Vagina (tissue), 2 donors: ENCODE results near the gene TMEM214. TPM values are rescaled to one million over a fixed set of nuclear protein-coding genes. Genes with fewer than 3 reads are reported as not detected.

Experiments used
- DNase-seq, 2 donors: peaks; one replicate each; pipeline ENCODE4 v3.0.0-alpha.2; 2017; ENCODE audit errors: extremely low spot score in 2 of 2
- H3K27ac ChIP-seq: fragments of 200-600 bp; sonication (generic); one replicate; pipeline ENCODE4 v1.5.1; 2019
- H3K27me3 ChIP-seq: fragments of 200-600 bp; sonication (generic); one replicate; pipeline ENCODE4 v1.5.1; 2019
- H3K36me3 ChIP-seq, 2 donors: fragments of 200-600 bp; sonication (generic); one replicate each; pipeline ENCODE4 v1.5.1; 2017 to 2019
- H3K4me1 ChIP-seq: fragments of 200-600 bp; sonication (generic); one replicate; pipeline ENCODE4 v1.5.1; 2019
- H3K4me3 ChIP-seq, 2 donors: fragments of 200-600 bp; sonication (generic); 1 replicate in 1 of 2; 2 replicates in 1 of 2; pipeline ENCODE4 v1.5.1; 2016 to 2019
- H3K9me3 ChIP-seq: fragments of 200-600 bp; sonication (generic); one replicate; pipeline ENCODE4 v1.5.1; 2019
- CTCF ChIP-seq, 3 experiments: fragments of 450-650 bp in 2 of 3; fragments of 200-600 bp in 1 of 3; sonication (generic) in 1 of 3; IDR thresholded peaks; one replicate each; pipeline ENCODE4 v1.5.1; 2017 to 2019; ENCODE audit warnings: antibody characterized with exemption in 3 of 3, mild to moderate bottlenecking in 2 of 3, moderate library complexity in 2 of 3
- POLR2A ChIP-seq, 2 donors: fragments of 450-650 bp; IDR thresholded peaks; one replicate each; pipeline ENCODE4 v1.6.1; 2017; ENCODE audit warnings: antibody characterized with exemption in 2 of 2, mild to moderate bottlenecking in 2 of 2, moderate library complexity in 2 of 2
- POLR2AphosphoS5 ChIP-seq, 2 donors: sonication (generic); formaldehyde crosslinking; IDR thresholded peaks; one replicate each; pipeline ENCODE4 v1.9.0; 2017; ENCODE audit warnings: antibody characterized with exemption in 2 of 2, mild to moderate bottlenecking in 2 of 2, low read depth in 1 of 2; ENCODE audit not compliant: insufficient read depth in 1 of 2
- intact Hi-C: fragments of 100-400 bp; cut with DNase I; formaldehyde crosslinking; loops from one replicate; pipeline ENCODE4 v1.15.1; 2023
- total RNA-seq: library from RNA; depleted of rRNA; stranded (reverse); fragments of >200 nt; gene quantifications from one replicate; pipeline ENCODE4 v1.2.3, GENCODE V29; 2016

Gene TMEM214
- total RNA-seq, 1 donor from 2014 or later = 53.3 TPM

- no peaks in the 10 kb centered on the region for H3K9me3 ChIP-seq
- DNase-seq = no peak
- TF ChIP-seq CTCF (IDR thresholded peaks at IDR 0.05) (no peak), POLR2AphosphoS5 (IDR thresholded peaks at IDR 0.05; ENCODE audit: insufficient read depth in 1 of 2, low read depth in 1 of 2) (no peak), POLR2A (IDR thresholded peaks at IDR 0.05) (no peak)
- peak overlapping the region; percentile 94 for H3K27ac ChIP-seq
- intact Hi-C loops = no loop called here
- H3K36me3 ChIP-seq = peaks cover 0 to 17% of the 10 kb centered on the region in 2 donors
- H3K4me3 ChIP-seq = peak overlapping the region in 1 of 2 donors; percentile 97
- no peaks in the 10 kb centered on the region for H3K27me3 ChIP-seq
- H3K4me1 ChIP-seq = peaks cover 50% of the 10 kb centered on the region
These were observed 36.7 kb downstream of the TMEM214 start for GRCh38 chr2:27069436-27069835.

- Histone ChIP-seq H3K36me3 (peaks cover 0 to 17% of the 10 kb centered on the region in 2 donors), H3K4me3 (peak overlapping the region; percentile 89 to 97)
These were observed 37.3 kb downstream of the TMEM214 start for GRCh38 chr2:27069961-27070618.

GRCh38 chr2:27070653-27071276 lies 38.0 kb downstream of the TMEM214 start:
- no peaks in the 10 kb centered on the region for H3K9me3 ChIP-seq
- peak in 1 of 2 donors; percentile 82 for DNase-seq
- peaks cover 0 to 17% of the 10 kb centered on the region in 2 donors for H3K36me3 ChIP-seq
- peak overlapping the region; percentile 94 for H3K27ac ChIP-seq
- no peak for TF ChIP-seq POLR2A (IDR thresholded peaks at IDR 0.05)
- no peak for TF ChIP-seq POLR2AphosphoS5 (IDR thresholded peaks at IDR 0.05; ENCODE audit: insufficient read depth in 1 of 2, low read depth in 1 of 2)
- TF ChIP-seq CTCF (IDR thresholded peaks at IDR 0.05) = no peak
- peak overlapping the region; percentile 89 to 97 for H3K4me3 ChIP-seq
- peaks cover 63% of the 10 kb centered on the region for H3K4me1 ChIP-seq
- H3K27me3 ChIP-seq = no peaks in the 10 kb centered on the region
- intact Hi-C loops = no loop called here

More at GRCh38 chr2:27069961-27070618, 37.3 kb downstream of the TMEM214 start:
- Histone ChIP-seq H3K27me3 (no peaks in the 10 kb centered on the region), H3K4me1 (peaks cover 57% of the 10 kb centered on the region), H3K9me3 (no peaks in the 10 kb centered on the region), H3K27ac (peak overlapping the region; percentile 94)
- intact Hi-C loops = no loop called here
- TF ChIP-seq POLR2A (IDR thresholded peaks at IDR 0.05) (no peak), CTCF (IDR thresholded peaks at IDR 0.05) (no peak), POLR2AphosphoS5 (IDR thresholded peaks at IDR 0.05; ENCODE audit: insufficient read depth in 1 of 2, low read depth in 1 of 2) (no peak)
- no peak for DNase-seq

- Histone ChIP-seq H3K4me1 (peaks cover 65% of the 10 kb centered on the region), H3K27ac (peak within 1 kb of the TSS; percentile 94), H3K27me3 (no peaks in the 10 kb centered on the region), H3K36me3 (peaks cover 0 to 17% of the 10 kb centered on the region in 2 donors), H3K9me3 (no peaks in the 10 kb centered on the region), H3K4me3 (peak within 1 kb of the TSS; percentile 89 to 97)
- intact Hi-C loops = no loop called here
- TF ChIP-seq POLR2A (IDR thresholded peaks at IDR 0.05) (peak in 1 of 2 donors; percentile 66), CTCF (IDR thresholded peaks at IDR 0.05) (no peak), POLR2AphosphoS5 (IDR thresholded peaks at IDR 0.05; ENCODE audit: insufficient read depth in 1 of 2, low read depth in 1 of 2) (peak; percentile 50 to 82)
- DNase-seq = peak in 1 of 2 donors; percentile 96
These were observed 38.7 kb downstream of the TMEM214 start, which contains the start of gene OST4 for GRCh38 chr2:27071277-27071989. OST4 (minus strand) TSS chr2:27071654.
